ENCODE measurements around the gene ZNF12. TPM values are rescaled to one million over a fixed set of nuclear protein-coding genes. Genes with fewer than 3 reads are reported as not detected.
A peak's percentile ranks its signal among the peaks of the same experiment; 100 is the strongest.
"Not testable (repeated sequence)": the region's sequence is repeated elsewhere in the genome, so short reads cannot be mapped to it uniquely, and the experiment has no call there.

Gene ZNF12
- polyA plus RNA-seq, 3 donors, result 4.9 to 8.1 (median 5.7) TPM

- Histone ChIP-seq H3K4me1 (ENCODE audit: control insufficient read depth in 1 of 2, insufficient read depth in 2 of 2, low read length in 2 of 2) (no peaks in the 10 kb centered on the region), H3K4me3 (replicated peaks in 1 of 3; ENCODE audit: low read depth in 2 of 3, low read length in 3 of 3) (no peak overlapping the region), H4K20me1 (ENCODE audit: insufficient read depth, low read length) (no peaks in the 10 kb centered on the region), H3K27ac (ENCODE audit: low read depth in 1 of 2, low read length in 2 of 2) (no peak overlapping the region), H3K27me3 (ENCODE audit: control insufficient read depth in 2 of 2, insufficient read depth in 2 of 2, low read length in 2 of 2) (no peaks in the 10 kb centered on the region), H3K36me3 (replicated peaks in 1 of 2; ENCODE audit: control insufficient read depth in 1 of 2, insufficient read depth in 2 of 2, low read length in 2 of 2) (no peaks in the 10 kb centered on the region), H3K79me2 (ENCODE audit: insufficient read depth, low read length) (no peaks in the 10 kb centered on the region), H3K9ac (ENCODE audit: insufficient read depth, low read length, poor library complexity, severe bottlenecking) (no peak overlapping the region), H3K4me2 (replicated peaks; ENCODE audit: extremely low read depth, low read length, poor library complexity, severe bottlenecking) (no peak overlapping the region), H2AFZ (ENCODE audit: insufficient read depth, low read depth, low read length, poor library complexity, severe bottlenecking) (no peak overlapping the region), H3K9me3 (replicated peaks in 1 of 2; ENCODE audit: control insufficient read depth in 1 of 2, insufficient read depth in 1 of 2, low read length in 2 of 2) (no peaks in the 10 kb centered on the region)
- no peak for DNase-seq
- peaks cover 0 to 4% (median 0%) of the 10 kb centered on the region in 7 donors for H3K9me3 Mint-ChIP-seq
- H3K36me3 Mint-ChIP-seq, result no peaks in the 10 kb centered on the region
- peaks cover 9 to 34% (median 14%) of the 10 kb centered on the region in 3 donors for H3K27me3 Mint-ChIP-seq (ENCODE audit: low read depth in 3 of 3)
- peak overlapping the region in 1 of 2 donors; percentile 13 for H3K4me3 Mint-ChIP-seq
- peak; percentile 36 for TF ChIP-seq CTCF (IDR thresholded peaks at IDR 0.05)
- H3K4me1 Mint-ChIP-seq, result peaks cover 4% of the 10 kb centered on the region
- H3K27ac Mint-ChIP-seq, result no peak overlapping the region
- intact Hi-C loops (cut with micrococcal nuclease), result no loop called here
- 54% methylated on average over 4 of the region's 6 CpGs for WGBS (ENCODE audit: insufficient coverage)
These were observed 11.4 kb upstream of the ZNF12 start for GRCh38 chr7:6718124-6718523.

- H3K4me3 ChIP-seq (replicated peaks in 1 of 3; ENCODE audit: low read depth in 2 of 3, low read length in 3 of 3); intact Hi-C loops (cut with micrococcal nuclease); H3K27me3 ChIP-seq (ENCODE audit: control insufficient read depth in 2 of 2, insufficient read depth in 2 of 2, low read length in 2 of 2); H2AFZ ChIP-seq (ENCODE audit: insufficient read depth, low read depth, low read length, poor library complexity, severe bottlenecking); H3K27ac Mint-ChIP-seq; H3K9me3 Mint-ChIP-seq; H3K79me2 ChIP-seq (ENCODE audit: insufficient read depth, low read length); H3K36me3 ChIP-seq (replicated peaks in 1 of 2; ENCODE audit: control insufficient read depth in 1 of 2, insufficient read depth in 2 of 2, low read length in 2 of 2); H3K36me3 Mint-ChIP-seq; H3K9ac ChIP-seq (ENCODE audit: insufficient read depth, low read length, poor library complexity, severe bottlenecking); H3K4me1 Mint-ChIP-seq; H3K4me1 ChIP-seq (ENCODE audit: control insufficient read depth in 1 of 2, insufficient read depth in 2 of 2, low read length in 2 of 2); H4K20me1 ChIP-seq (ENCODE audit: insufficient read depth, low read length); DNase-seq; H3K27ac ChIP-seq (ENCODE audit: low read depth in 1 of 2, low read length in 2 of 2); H3K4me3 Mint-ChIP-seq; H3K9me3 ChIP-seq (replicated peaks in 1 of 2; ENCODE audit: control insufficient read depth in 1 of 2, insufficient read depth in 1 of 2, low read length in 2 of 2); H3K4me2 ChIP-seq (replicated peaks; ENCODE audit: extremely low read depth, low read length, poor library complexity, severe bottlenecking): not testable (repeated sequence)
- 91% methylated on average over 5 of the region's 9 CpGs for WGBS (ENCODE audit: insufficient coverage)
- peaks cover 4 to 23% (median 16%) of the 10 kb centered on the region in 3 donors for H3K27me3 Mint-ChIP-seq (ENCODE audit: low read depth in 3 of 3)
These were observed 9.2 kb upstream of the ZNF12 start for GRCh38 chr7:6715898-6716297.

Data from CD14-positive monocyte (primary cell).